Superior temporal gyrus (tissue), 1 donor: ENCODE measurements around the gene INKA2.
A peak's percentile ranks its signal among the peaks of the same experiment; 100 is the strongest.

Experiments
- DNase-seq: peaks from one replicate; pipeline ENCODE4 v3.0.0-alpha.2; 2016; ENCODE audit errors: extremely low spot score

INKA2 gene

GRCh38 chr1:111733183-111733991 is 5.8 kb downstream of the INKA2 start:
- no peak for DNase-seq

GRCh38 chr1:111732718-111733117 is 6.5 kb downstream of the INKA2 start:
- DNase-seq = no peak

GRCh38 chr1:111731956-111732355 is 7.2 kb downstream of the INKA2 start:
- no peak for DNase-seq

- DNase-seq = no peak
These were observed 8.5 kb downstream of the INKA2 start for GRCh38 chr1:111730706-111731105.

- DNase-seq = no peak
These were observed 9.1 kb downstream of the INKA2 start for GRCh38 chr1:111729946-111730681.

GRCh38 chr1:111729271-111729921 is 9.8 kb downstream of the INKA2 start:
- DNase-seq = no peak

GRCh38 chr1:111727056-111727455 is 12.1 kb downstream of the INKA2 start:
- DNase-seq = no peak

- DNase-seq = no peak
These were observed 14.0 kb downstream of the INKA2 start for GRCh38 chr1:111725192-111725591.

- DNase-seq = no peak
These were observed 15.3 kb downstream of the INKA2 start for GRCh38 chr1:111723871-111724270.

GRCh38 chr1:111723091-111723806 is 15.9 kb downstream of the INKA2 start:
- DNase-seq = no peak

GRCh38 chr1:111720977-111721786 is 18.0 kb downstream of the INKA2 start:
- no peak for DNase-seq

GRCh38 chr1:111720274-111720976 is 18.8 kb downstream of the INKA2 start:
- DNase-seq = peak; percentile 60

- DNase-seq = no peak
These were observed 19.5 kb downstream of the INKA2 start for GRCh38 chr1:111719674-111720132.

- no peak for DNase-seq
These were observed 20.1 kb downstream of the INKA2 start for GRCh38 chr1:111719135-111719534.

- DNase-seq = no peak
These were observed 21.7 kb downstream of the INKA2 start for GRCh38 chr1:111717450-111717849.

GRCh38 chr1:111716333-111716732 is 22.9 kb downstream of the INKA2 start:
- no peak for DNase-seq

GRCh38 chr1:111709986-111710385 is 29.2 kb downstream of the INKA2 start:
- DNase-seq = no peak

- DNase-seq = no peak
These were observed 31.3 kb downstream of the INKA2 start for GRCh38 chr1:111707906-111708305.

- DNase-seq = no peak
These were observed 32.3 kb downstream of the INKA2 start for GRCh38 chr1:111706921-111707320.

- no peak for DNase-seq
These were observed 33.4 kb downstream of the INKA2 start for GRCh38 chr1:111705841-111706240.
